GM20000 (cell line): Measurements from ENCODE around the gene STEEP1.

Experiments
- DNase-seq: peaks from one replicate; pipeline ENCODE4 v3.0.0; 2012; ENCODE audit warnings: low spot score
- TF ChIP-seq, protein P1 (sequence below): IDR thresholded peaks from 2 replicates; pipeline ENCODE4 v1.5.1; 2012; ENCODE audit warnings: mild to moderate bottlenecking, control low read depth; ENCODE audit errors: extremely low read depth, missing control alignments

The STEEP1 gene

GRCh38 chrX:119565107-119565663, at the start of gene STEEP1:
TSS of gene STEEP1 (minus strand) at chrX:119565409. CDS start at chrX:119565355, 54 bp downstream.
- TF ChIP-seq, protein P1, sequence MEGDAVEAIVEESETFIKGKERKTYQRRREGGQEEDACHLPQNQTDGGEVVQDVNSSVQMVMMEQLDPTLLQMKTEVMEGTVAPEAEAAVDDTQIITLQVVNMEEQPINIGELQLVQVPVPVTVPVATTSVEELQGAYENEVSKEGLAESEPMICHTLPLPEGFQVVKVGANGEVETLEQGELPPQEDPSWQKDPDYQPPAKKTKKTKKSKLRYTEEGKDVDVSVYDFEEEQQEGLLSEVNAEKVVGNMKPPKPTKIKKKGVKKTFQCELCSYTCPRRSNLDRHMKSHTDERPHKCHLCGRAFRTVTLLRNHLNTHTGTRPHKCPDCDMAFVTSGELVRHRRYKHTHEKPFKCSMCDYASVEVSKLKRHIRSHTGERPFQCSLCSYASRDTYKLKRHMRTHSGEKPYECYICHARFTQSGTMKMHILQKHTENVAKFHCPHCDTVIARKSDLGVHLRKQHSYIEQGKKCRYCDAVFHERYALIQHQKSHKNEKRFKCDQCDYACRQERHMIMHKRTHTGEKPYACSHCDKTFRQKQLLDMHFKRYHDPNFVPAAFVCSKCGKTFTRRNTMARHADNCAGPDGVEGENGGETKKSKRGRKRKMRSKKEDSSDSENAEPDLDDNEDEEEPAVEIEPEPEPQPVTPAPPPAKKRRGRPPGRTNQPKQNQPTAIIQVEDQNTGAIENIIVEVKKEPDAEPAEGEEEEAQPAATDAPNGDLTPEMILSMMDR = no peak
- DNase-seq = peak; percentile 80

- DNase-seq = no peak
- TF ChIP-seq, protein P1 = no peak
These were observed 49.6 kb upstream of the STEEP1 start for GRCh38 chrX:119614776-119615175.

DNA sequence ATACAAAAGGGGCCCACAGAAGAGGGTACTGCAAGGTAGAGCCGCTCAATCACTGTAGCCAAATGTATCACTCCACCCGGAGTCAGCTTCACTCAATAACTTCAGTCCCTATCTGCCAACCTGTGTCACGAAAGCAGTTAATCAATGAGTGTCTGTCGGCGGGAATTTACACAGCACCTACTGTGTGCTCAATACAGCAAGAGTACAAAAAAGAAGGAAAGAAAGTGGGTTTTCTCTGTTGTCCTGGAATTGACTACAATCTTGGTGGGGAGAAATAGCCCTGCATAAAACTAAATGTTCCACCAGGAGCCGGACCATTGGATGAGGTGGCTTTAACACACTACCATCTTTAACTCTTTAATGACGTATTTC, 41.8 kb upstream of the STEEP1 start:
- TF ChIP-seq, protein P1 = no peak
- no peak for DNase-seq

DNA sequence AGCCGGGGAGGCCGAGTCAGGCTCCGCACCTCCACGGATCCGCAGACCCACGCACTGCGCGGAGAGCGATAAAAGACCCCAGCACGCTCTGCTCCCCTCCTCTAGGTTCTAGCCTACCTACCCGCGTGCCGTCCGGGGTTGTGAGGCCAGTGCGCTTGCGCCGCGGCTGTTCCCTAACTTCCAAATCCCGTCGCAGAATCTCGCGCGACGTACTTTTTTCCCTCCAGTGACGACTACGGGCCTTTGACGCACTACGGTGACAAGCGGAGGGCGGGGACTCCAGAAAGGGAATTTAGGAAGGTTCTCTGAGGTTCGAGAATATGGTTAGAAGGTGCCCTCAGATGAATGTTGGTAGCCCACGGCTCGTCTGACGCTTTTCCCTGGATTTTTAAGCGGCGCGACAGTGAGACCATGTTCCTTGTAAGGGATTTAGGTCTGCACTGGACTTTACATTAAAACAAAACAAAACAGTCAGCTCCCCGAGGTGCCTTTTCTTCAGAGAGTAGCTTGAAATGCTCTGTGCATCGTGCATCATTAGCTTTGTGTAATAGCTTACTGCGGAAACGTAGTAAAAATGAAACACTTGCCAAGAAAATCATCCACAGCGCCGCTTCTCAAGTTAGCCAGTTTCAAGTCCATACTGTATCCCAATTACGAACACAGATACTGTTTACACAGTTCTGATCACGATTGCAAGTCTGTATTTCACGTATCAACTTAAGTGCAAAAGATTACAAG, 41.2 kb upstream of the STEEP1 start, which contains the start of gene NKRF:
TSS of gene NKRF (minus strand) at position 145 of the 738 bp plus-strand sequence.
- DNase-seq = peak; percentile 87
- TF ChIP-seq, protein P1 = no peak

- TF ChIP-seq, protein P1 = no peak
- peak; percentile 36 for DNase-seq
These were observed 40.5 kb upstream of the STEEP1 start for GRCh38 chrX:119605464-119606279.

DNA sequence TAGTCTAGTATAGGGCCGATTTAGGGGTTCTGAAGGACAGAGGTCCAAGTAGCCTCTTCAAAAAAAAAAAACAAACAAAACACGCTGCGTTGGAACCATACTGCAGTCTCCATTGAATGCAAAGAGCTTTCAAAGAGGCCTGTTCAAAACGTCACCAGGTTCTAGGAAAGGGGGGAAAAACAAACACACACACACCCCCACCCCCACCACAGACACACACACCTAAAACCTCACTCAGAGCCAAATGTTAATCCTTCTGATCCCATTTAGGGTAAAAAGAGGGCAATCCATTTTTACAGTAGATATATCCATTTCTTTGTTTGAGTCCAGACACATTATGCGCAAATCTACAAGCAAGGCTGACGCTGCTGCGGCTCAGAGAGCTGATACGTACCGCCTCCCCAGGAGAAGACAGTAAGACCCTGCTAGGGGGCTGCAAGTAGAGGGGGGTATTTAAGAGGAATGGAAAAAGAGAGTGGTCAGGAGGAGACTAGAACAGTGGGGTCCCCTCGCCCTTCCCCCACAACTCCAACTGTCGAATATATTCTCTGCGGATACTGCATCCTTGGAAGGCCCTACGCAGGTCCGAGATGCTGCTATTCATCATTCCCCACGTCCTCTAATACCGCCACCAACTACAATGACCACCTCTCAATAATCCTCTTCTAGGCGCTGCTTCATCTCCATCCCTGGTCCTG, 39.7 kb upstream of the STEEP1 start:
- no peak for DNase-seq
- TF ChIP-seq, protein P1 = no peak
